GM19025 (cell line): ENCODE measurements around the gene ATG7.
"Not testable (repeated sequence)": the region's sequence is repeated elsewhere in the genome, so short reads cannot be mapped to it uniquely, and the experiment has no call there.

Experiments used
- ATAC-seq: cut with Tn5 transposase; IDR thresholded peaks from one replicate; pipeline ENCODE4 v1.9.1; 2021; ENCODE audit warnings: mild to moderate bottlenecking, low read depth, moderate library complexity; ENCODE audit not compliant: unreplicated experiment

ATG7 gene

DNA sequence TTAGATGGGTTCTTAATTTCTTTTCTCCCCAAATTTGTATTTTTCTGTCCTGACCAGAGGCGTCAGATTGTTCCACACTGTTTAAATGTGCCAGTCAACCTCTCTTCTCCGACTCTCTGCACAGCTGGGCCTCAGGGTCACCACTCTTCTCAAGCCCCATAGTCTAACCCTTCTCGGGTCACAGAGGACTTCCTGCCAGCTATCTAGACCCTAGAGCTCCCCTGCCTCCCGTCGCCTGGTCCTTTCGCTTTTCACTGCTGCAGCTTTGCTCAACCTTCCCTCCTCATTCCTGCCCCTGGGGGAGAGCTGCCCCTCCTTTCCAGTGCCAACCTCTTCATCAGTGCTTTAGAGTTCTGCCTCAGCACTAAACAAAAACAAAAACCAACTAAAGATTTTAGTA is 151.7 kb downstream of the ATG7 start:
- no peak for ATAC-seq

DNA sequence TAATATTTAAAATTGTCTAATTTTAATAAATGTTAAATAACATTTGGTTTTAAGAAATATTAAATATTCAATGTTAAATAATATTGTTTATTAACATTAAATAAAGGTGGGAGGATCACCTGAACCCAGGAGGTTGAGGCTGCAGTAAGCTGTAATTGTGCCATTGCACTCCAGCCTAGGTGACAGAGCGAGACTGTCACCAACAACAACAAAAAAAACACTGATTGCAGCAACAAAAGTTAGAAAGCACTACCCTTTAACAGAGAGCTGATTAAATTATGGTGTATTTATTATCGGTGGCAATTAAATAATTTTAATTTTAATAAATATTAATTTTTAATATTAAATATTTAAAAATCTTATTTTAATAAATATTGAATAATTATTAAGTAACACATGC is 152.1 kb downstream of the ATG7 start:
- ATAC-seq: no peak

DNA sequence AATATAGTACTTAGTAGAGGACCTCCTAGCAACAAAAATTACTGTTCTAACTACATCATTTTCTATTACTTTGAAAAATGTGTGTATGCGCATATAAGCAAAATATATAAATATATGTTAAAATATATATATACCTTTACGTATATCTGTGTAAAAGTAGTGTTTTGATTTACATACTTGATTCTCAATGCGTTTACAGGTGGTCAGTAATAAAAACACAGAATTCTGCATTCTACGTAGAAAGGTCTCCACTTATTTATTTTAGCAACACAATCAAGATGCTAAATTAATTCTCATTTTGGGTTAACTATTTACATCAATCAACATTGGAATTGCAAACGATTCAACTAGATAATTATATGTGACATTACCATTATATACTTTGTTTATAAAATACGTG is 158.0 kb downstream of the ATG7 start:
- no peak for ATAC-seq

DNA sequence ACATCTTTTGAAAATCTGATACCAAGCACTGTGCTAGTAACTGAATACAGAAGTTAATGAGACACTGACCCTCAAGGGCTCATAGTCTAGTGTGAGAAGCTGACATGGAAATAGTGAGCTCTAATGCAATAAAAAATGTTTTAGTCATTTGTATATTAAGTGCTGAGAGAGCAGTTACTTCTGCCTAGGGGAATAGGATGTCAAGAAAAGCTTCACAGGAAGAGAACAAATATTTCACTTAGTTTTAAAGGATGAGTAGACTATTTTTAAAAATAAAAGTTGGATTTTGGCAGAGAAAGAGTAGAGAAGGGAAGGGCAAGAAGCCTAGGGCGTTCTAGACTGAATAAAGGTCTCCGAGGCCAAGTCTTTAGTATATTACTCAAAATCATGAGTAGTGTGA is 158.4 kb downstream of the ATG7 start:
- no peak for ATAC-seq

DNA sequence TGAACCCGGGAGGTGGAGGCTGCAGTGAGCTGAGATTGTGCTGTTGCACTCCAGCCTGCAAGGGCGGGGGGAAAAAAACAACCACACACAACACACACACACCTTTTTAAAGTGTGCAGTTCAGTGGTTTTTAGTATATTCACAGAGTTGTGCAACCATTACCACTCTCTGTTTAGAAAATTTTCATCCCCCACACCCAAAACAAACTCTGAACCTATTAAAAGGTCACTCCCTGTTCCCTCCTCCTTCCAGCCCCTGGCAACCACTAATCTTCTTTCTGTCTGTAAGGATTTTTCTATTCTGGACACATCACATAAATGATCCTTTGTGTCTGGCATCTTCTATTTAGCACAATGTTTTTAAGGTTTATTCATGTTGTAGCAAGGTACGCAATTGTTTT is 159.1 kb downstream of the ATG7 start:
- no peak for ATAC-seq

DNA sequence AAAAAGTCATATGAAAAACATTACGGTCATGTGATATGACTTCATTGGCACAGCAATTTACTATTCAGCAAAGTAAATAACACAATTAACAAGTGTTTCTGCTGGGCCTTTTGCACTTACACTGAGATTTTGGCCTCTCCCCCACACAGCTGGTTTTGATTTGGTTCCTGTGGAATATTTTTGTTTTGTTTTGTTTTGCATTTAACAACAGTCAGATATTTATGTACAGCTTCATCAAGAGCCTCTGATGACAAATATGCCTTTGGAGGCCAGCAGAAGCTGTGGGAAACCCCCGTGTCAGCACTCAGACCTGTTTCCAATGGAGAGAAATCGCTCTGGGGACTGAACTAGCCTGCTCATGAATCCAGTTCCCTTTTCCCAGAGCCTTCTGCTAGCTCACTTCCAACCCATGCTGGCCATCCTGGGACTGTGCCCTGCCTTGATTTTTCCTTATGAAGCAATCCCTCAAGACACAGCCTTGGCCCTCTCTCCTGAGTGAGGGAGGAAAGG is 161.9 kb downstream of the ATG7 start:
- no peak for ATAC-seq

DNA sequence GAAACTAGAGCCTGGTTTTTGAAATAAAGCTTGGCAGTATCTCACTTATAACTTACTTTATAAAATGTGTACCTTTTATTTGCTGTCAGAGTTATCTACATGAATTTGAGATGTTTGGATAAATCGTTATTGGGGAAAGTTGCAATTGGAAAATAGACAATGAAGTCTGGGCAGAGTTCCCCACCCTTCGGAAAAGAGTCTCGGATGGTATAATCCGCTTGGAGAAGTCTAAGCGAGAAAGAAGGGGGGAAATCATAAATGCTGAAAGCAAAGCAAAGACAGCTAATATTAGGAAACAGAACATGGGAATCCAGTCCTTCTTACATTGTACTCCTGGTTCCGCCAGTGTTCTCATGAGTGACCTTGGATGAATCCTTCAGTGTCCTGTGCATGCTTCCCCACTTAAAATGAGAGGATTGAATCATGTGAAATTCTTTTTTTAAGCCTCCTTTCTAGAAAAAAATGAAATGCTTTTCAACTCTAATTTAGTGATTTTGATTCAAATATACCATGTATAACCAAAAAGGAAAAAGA is 162.4 kb downstream of the ATG7 start:
- ATAC-seq: no peak

DNA sequence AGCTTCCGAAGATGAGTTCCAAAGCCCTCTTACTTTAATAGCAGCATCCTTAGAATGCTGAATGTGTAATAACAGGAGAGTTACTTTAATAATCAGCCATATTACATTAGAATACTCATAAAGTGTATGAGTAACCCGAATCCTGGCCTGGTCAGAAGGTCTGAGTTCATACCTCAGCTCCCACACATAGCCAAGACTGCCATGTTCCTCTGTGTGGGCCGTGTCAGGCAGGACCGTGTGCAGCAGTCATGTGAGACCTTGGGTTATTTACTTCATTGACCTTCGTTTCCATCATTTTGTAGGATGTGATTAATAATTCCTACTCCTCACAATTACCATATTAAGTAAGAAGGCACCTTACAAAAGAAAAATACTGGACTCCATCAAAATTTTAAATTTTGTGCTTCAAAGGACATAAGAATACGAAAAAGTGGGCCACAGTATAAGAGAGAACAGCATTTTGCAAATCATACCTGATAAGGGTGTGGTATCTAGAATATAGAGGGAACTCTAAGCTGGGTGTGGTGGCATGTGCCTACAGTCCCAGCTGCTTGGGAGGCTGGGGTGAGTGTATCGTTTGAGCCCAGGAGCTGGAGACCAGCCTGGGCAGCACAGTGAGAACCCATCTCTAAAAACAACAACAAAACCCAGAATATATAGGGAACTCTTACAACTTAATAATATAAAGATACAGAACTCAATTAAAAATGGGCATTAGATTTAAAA is 163.4 kb downstream of the ATG7 start:
- no peak for ATAC-seq

DNA sequence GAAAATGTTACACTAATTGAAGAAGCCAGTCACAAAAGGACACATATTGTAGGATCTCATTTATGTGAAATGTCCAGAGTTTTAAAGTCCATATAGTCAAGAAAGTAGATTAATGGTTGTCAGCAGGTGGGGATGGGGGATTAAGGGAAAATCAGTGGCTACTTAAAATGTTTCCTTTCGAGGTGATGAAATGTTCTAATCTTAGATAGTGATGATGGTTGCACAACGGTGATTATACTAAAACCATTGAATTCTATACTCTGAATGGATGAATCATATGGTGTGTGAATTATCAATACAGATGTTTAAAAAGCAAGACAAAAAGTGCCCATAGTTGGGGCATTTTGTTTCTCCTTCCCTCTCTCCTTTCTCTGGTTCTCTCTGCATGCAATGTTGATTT is 164.6 kb downstream of the ATG7 start:
- ATAC-seq: no peak

DNA sequence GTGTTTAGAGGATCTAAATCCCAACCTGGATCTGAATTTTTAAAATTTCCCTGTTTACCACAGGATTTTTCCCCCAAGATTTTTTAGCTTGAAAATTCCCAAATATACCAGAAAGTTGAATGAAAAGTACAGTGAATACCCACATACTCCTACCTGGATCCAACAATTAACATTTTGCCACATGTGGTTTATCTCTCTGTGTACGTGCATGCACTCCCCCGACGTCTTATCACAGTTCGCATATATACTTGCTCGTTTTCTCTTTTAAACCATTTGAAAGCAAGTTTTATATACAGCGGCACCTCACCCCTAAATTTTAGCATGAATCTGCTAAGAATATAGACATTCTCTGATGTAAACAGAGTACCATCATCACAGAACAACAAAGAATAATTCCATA is 165.3 kb downstream of the ATG7 start:
- ATAC-seq: no peak

DNA sequence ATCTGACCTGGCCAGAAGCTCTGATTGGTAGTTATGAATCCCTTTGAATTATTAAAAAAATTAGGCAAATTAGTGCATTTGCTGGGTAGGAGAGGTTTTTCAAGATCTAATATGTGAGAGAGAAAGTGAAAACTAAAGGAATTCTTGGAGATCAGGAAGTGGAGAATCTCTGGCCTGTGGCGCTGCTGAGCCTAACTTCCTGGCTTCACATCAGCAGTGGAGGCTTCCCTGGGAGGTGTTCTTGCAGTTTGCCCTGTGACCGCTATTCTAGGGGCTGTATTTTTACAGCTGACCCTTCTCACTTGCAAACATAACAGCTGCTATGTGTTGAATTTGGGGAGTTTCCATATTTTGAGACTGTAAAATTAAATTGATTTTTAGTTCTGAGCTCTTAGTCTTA is 166.4 kb downstream of the ATG7 start:
- no peak for ATAC-seq

DNA sequence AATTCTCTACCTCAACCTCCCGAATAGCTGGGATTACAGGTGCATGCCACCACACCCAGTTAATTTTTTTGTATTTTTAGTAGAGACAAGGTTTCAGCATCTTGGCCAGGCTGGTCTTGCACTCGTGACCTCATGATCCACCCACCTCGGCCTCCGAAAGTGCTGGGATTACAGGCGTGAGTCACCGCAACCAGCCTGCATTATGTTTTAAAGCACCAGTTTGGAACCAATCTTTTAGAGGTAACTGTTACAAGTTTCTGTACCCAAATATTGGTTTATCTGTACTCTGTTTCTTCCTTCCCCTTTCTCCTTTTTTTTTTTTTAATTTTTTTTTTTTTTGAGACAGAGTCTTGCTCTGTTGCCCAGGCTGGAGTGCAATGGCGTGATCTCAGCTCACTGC is 169.1 kb downstream of the ATG7 start:
- not testable (repeated sequence) for ATAC-seq

DNA sequence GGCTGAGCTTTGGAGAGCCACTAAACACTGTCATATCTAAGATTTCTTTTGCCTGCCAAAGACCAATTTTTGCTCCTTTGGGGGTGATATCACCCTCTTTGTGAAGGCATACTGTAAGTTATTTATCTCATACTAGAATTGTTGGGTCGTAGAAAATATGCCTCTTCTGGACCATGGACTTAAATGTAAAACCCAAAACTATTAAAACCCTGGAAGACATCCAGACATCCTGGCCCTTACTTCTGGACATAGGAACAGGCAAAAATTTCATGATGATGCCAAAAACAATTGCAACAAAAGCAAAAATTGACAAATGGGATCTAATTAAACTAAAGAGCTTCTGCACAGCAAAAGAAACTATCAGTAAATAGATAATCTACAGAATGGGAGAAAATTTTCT is 172.2 kb downstream of the ATG7 start:
- ATAC-seq: no peak

DNA sequence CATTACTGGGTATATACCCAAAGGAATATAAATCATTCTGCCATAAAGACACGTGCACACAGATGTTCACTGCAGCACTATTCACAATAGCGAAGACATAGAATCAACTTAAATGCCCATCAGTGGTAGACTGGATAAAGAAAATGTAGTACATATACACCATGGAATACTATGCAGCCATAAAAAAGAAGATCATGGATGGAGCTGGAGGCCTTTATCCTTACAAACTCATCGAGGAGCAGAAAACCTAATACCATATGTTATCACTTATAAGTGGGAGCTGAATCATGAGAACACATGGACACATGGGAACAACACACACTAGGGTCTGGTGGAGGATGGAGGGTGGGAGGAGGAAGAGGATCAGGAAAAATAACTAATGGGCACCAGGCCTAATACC is 173.0 kb downstream of the ATG7 start:
- ATAC-seq: not testable (repeated sequence)

DNA sequence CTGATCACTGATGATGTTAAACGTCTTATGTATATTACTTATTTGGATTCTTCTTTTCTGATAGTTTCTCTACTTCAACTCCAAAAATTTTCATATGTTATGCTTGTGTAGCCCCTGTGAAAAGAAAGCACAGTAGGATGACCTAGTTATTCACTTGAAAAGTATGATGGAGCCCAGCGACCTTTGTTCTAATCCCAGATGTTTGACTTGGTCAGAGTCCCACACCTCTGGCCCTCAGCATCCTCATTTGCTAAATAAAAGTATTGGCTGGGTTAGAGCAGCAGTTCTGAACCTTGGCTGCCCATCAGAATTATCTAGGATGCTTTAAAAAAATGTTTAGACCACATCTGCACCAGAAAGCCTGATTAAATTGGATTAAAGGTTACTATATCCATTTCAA is 173.7 kb downstream of the ATG7 start:
- no peak for ATAC-seq

DNA sequence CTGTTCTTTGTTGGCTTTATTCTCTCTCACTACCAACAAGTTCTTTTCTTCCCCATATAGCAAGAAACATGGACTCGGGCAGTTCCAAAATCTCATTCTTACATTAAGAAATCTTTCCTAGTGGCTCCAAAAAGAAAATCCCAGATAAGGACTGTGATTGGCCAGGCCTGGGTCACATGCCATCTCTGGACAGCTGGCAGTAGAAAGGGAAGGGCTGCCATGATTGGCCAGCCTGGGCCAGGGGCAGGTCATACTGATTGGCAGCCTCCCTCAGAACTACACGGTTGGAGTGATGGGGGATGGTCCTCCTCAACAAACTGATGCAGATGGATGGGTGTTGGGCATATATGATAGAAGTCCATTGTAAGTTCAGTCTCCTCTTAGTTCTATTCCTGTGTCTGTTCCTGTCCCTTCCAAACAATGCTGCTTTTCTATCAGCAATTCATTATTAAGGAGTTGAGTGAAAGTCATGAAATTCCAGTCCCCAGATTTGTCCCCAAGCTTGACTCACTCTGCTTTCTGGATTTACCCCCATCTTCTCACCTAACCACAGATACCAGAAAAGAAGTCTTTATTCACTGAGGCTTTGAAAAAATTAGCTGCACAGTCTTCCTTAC is 175.5 kb downstream of the ATG7 start:
- ATAC-seq: no peak

DNA sequence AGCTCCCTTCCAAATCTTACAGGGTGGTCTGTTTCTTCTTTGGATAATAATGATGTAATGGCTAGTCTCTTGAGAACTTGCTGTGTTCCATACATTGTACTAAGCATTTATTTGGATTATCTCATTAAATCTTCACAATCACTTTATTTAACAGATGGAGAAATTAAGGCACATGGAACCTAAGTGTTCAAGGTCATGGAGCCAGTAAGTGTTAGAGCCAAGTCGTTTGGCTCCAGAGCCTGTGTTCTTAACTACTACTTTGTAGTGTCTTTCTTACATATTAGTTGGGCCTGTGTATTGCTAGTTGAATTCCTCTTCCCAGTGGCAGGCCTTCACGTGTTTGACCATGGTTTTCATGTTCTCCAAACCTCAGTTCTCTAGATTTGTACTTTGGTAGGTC is 177.8 kb downstream of the ATG7 start:
- ATAC-seq: no peak

DNA sequence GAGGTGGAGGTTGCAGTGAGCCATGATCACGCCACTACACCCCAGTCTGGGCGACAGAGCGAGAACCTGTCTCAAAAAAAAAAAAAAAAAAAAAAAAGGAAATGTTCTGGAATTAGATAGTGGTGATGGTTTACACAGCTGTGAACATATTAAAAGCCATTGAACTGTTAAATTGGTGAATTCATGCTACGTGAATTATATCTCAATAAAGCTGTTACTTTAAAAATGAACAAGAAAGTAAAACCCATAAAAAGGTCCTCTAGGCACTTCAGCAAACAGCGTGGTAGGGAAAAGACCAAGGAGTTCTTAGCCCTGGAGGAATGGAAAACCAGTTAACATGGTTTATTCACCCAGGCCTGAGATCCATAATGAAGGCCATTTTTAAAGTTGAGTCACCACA is 180.1 kb downstream of the ATG7 start:
- ATAC-seq: no peak

DNA sequence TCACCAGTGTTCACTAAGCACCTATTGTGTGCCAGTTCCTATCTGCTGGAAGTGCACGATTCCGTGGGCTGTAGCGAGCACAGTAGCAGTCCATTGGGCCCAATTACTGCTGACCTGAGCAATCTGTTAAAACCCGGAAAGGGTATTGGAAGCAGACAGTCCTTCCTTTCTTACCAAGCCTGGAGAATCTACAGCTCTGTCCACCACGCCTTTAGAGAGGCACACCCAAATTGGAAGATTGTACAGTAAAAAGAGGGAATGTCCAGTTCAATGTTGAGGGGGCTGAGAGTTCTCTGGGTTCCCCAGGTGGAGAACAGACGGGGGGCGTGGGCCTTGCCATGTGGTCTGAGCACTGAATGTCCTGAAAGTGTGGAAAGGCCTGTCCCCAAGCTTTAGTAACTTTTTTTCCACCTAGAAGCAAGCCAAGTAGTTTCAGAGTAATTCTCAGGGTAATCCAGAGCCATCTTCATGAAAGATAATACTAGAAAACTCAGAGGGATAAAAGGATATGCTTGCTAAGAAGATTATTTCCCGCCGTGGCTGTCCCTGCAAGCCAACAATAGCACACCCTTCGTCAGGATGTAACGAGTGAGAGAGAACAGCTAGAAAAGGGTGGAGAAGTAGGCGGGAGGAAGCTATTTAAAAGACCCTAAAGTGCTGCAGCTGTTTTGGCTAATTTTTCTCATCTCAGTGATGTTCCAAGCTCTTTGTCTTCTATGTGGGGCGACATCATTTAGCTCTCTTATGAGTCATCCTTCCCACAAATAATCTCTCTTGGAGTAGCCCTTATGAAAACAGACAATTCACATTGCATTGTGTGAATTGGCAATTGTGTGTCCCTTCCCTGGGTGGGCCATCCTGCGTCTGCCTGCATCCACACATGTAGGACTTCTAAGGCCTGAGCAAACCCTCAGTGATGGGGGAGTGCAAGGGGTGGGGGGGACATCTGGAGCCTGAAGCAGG is 181.0 kb downstream of the ATG7 start:
- no peak for ATAC-seq

DNA sequence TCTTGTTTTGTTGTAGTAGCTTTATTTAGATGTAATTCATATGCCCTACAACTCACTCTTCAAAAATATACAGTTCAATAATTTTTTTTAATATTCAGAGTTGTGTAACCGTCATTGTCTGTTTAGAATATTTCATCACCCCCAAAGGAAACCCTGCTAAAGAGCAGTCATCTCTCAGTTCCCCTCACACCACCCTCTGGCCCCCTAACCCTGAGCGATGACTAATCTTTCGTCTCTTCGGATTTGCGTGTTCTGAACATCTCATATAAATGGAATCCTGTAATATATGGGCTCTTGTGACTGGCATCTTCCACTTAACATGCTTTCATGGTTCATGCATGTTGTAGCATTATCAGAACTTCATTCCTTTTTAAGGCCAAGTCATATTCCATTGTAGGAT is 183.8 kb downstream of the ATG7 start:
- no peak for ATAC-seq

DNA sequence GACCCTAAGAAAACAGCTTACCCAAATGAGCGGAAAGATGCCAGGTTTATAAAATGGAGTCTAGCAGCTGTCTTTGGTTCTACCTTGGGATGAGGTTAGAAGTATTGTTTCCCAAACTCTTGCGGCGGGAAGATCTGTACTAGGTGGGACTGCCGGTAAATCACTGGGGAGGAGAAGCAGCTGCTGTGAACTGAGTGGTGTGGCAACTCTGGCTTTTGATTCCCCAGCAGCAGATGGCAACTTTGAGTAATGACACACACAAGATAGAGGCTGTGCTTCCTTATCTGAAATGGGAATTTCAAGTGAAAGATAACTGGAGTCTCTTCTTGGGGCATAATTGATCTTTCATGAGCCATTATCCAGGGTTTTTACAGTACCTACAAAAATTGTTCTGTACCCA is 184.9 kb downstream of the ATG7 start:
- no peak for ATAC-seq
